ENCODE data around the gene SLC13A5. TPM values are rescaled to one million over a fixed set of nuclear protein-coding genes. Genes with fewer than 3 reads are reported as not detected.
"Not testable (repeated sequence)": the region's sequence is repeated elsewhere in the genome, so short reads cannot be mapped to it uniquely, and the experiment has no call there.

SLC13A5 gene
- polyA plus RNA-seq, 1 of the 3 experiments (the other 2 are of a cell fraction), result not detected

DNA sequence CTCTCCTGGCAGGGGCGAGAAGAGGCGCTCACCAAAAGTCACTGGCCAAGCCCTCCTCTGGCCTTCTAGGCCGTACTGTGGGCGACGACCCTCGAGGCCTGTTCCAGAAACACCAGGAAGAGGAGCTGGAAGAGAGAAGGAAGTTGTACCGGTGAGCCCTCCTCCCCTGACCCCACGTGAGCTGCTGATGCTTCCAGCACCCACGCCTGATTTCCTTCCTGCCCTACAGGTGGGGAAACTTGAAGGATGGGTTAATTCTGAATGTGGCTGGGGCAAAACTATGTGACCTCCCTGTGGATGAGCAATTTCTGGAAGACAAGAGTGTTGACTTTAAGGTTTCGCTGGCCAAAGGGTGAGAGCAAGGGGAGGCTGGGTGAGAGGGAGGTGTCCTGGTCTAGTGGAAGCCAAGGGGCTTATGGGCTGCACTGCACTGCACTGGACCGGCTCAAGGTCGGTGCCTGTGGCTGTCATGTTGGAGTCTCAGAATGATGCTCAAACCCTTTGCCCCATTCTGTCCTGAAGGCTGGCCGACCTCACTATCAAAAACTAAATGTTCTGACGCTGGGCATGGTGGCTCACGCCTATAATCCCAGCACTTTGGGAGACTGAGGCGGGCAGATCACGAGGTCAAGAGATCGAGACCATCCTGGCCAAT is 55.4 kb downstream of the SLC13A5 start (continued):
- TF ChIP-seq, protein P1, sequence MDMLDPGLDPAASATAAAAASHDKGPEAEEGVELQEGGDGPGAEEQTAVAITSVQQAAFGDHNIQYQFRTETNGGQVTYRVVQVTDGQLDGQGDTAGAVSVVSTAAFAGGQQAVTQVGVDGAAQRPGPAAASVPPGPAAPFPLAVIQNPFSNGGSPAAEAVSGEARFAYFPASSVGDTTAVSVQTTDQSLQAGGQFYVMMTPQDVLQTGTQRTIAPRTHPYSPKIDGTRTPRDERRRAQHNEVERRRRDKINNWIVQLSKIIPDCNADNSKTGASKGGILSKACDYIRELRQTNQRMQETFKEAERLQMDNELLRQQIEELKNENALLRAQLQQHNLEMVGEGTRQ (IDR thresholded peaks at IDR 0.05; ENCODE audit: borderline replicate concordance, low read depth, low read length), result no peak
- no peak for TF ChIP-seq JUND (IDR thresholded peaks at IDR 0.05)
- no peak for TF ChIP-seq NRF1 (IDR thresholded peaks at IDR 0.05; ENCODE audit: low read depth, low read length)
- TF ChIP-seq RAD21 (IDR thresholded peaks at IDR 0.05; ENCODE audit: low read length), result no peak
- no peak for TF ChIP-seq TEAD4 (IDR thresholded peaks at IDR 0.05; ENCODE audit: borderline replicate concordance, insufficient read depth)
- no peak for TF ChIP-seq RFX5 (IDR thresholded peaks at IDR 0.05; ENCODE audit: low read length)
- TF ChIP-seq, protein P2, sequence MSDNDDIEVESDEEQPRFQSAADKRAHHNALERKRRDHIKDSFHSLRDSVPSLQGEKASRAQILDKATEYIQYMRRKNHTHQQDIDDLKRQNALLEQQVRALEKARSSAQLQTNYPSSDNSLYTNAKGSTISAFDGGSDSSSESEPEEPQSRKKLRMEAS (IDR thresholded peaks at IDR 0.05; ENCODE audit: low read depth), result no peak
- no peak for TF ChIP-seq FOSL2 (IDR thresholded peaks at IDR 0.05; ENCODE audit: borderline replicate concordance, low read depth)
- TF ChIP-seq ELF1 (IDR thresholded peaks at IDR 0.05), result no peak

DNA sequence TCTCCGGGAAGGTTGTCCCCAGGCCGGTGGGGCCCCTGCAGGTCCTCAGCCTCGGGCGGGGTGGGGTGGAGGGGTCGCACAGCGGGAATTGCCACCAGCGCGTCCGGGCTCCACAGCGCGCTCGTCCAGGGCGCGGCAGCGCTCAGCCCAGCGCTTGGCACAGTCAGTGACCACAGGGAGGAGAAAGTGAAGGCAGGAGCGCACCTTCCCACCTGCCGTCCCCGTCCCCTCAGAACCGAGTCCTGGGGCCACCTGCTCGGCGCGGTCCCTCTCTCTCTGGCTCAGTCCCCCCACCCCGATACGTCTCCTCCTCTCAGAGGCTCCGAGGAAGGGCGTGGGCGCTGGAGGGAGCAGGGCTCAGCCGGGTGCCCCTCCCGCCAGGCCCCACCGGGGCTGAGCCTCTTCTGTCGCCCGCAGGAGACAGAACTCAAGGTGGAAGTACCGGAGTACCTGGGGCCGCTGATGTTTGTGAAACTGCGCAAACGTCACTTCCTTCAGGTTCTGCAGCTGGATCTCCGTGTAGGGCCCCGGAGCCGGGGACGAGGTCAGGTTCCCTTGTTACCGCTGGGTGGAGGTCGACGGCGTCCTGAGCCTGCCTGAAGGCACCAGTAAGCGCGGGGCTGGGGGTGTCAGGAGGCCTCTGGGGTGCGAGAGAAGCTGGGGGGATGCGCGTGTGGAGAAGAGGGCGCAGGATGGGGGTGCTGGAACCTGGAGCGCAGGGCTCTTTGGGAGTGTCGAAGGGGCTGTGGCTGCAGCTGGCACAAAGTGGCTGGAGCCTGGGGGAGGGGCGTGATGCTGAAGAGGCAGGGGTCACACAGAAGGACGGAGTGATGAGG is 56.2 kb downstream of the SLC13A5 start:
- H3K27me3 ChIP-seq (ENCODE audit: insufficient read depth); H3F3A ChIP-seq (replicated peaks; ENCODE audit: insufficient read depth); H3K79me2 ChIP-seq (ENCODE audit: insufficient read depth); H3K27ac ChIP-seq (ENCODE audit: low read depth in 2 of 2, low read length in 1 of 2); H3K36me3 ChIP-seq (replicated peaks in 1 of 2; ENCODE audit: control insufficient read depth in 1 of 2, insufficient read depth in 2 of 2, low read length in 1 of 2); H3K4me3 ChIP-seq (ENCODE audit: low read depth in 2 of 2, low read length in 1 of 2); DNase-seq; H3K9me3 ChIP-seq; H3K4me1 ChIP-seq (ENCODE audit: control insufficient read depth in 1 of 2, insufficient read depth in 2 of 2, low read depth in 1 of 2, low read length in 1 of 2); H2AFZ ChIP-seq (ENCODE audit: low read depth); H3K9me2 ChIP-seq; H3K9ac ChIP-seq; H3K4me2 ChIP-seq; POLR2A ChIA-PET; H4K20me1 ChIP-seq (ENCODE audit: insufficient read depth): not testable (repeated sequence)
- CTCF ChIA-PET, result interaction anchor here (0.6 kb wide), 1 partner anchor 166 kb away, joined by 3 read pairs; no protein-coding TSS in a partner anchor
- 32% methylated on average over 19 of the region's 55 CpGs for WGBS (ENCODE audit: low lambda C conversion rate)

DNA sequence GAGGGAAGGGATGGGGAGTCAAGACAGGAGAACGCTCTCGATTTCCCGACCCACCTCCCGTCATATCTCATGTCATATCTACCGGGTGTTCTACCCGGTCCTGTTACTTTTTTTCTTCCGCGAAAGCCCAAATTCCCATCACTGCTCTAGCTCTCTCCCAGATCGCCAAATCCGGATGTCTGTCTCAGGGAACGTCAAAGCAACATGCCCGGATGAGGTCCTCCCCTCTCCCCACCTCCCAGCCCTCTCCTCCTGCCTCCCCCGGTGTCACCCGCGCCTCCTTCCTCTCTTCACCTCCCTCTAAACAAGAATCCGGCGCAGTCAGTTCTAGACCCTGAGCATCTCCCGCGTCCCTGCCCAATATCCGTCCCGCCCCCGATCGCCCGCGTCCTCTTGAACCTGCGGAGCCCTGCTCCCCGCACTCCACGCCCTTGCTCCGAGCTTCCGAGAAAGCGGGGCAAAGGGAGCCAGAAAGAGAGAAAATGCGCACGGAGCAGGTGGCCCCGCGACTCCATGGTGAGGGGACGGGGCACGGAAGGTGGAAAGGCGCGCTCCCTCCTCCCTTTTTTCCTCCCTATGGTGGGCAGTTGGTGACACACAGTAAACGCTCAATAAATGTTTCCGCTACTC is 57.3 kb downstream of the SLC13A5 start:
- H3K4me3 ChIP-seq (ENCODE audit: low read depth in 2 of 2, low read length in 1 of 2), result not testable (repeated sequence)

More for the DNA sequence above, 57.3 kb downstream of the SLC13A5 start:
- DNase-seq; H3K9me2 ChIP-seq; H3F3A ChIP-seq (replicated peaks; ENCODE audit: insufficient read depth); H3K9ac ChIP-seq; CTCF ChIA-PET; POLR2A ChIA-PET; H3K36me3 ChIP-seq (replicated peaks in 1 of 2; ENCODE audit: control insufficient read depth in 1 of 2, insufficient read depth in 2 of 2, low read length in 1 of 2); H4K20me1 ChIP-seq (ENCODE audit: insufficient read depth); H2AFZ ChIP-seq (ENCODE audit: low read depth); H3K9me3 ChIP-seq; H3K4me2 ChIP-seq; H3K79me2 ChIP-seq (ENCODE audit: insufficient read depth); H3K27me3 ChIP-seq (ENCODE audit: insufficient read depth); H3K27ac ChIP-seq (ENCODE audit: low read depth in 2 of 2, low read length in 1 of 2): not testable (repeated sequence)
- H3K4me1 ChIP-seq (ENCODE audit: control insufficient read depth in 1 of 2, insufficient read depth in 2 of 2, low read depth in 1 of 2, low read length in 1 of 2), result peaks cover 4 to 11% of the 10 kb centered on the region in 2 experiments; a peak in 2 of 4 replicates
- 59% methylated on average over 18 of the region's 41 CpGs for WGBS (ENCODE audit: low lambda C conversion rate)

Data from SK-N-SH (cell line).